ENCODE results near the gene TYW1.
"Not testable (repeated sequence)": the region's sequence is repeated elsewhere in the genome, so short reads cannot be mapped to it uniquely, and the experiment has no call there.

Gene TYW1

GRCh38 chr7:66994691-66995049, 2.0 kb upstream of the TYW1 start:
- Histone ChIP-seq H3K36me3 (ENCODE audit: control insufficient read depth in 5 of 5, insufficient read depth in 5 of 5, low read length in 5 of 5) (peaks cover 8 to 29% (median 15%) of the 10 kb centered on the region in 5 donors), H3K4me3 (ENCODE audit: low read depth in 1 of 5, low read length in 5 of 5) (peak overlapping the region; percentile 73 to 85 (median 80)), H3K27ac (ENCODE audit: low read depth, low read length) (peak overlapping the region; percentile 96), H3K4me1 (ENCODE audit: control insufficient read depth in 5 of 5, insufficient read depth in 5 of 5, low read length in 5 of 5) (peaks cover 0 to 14% (median 11%) of the 10 kb centered on the region in 5 donors), H3K9ac (ENCODE audit: low read length in 5 of 5) (peak overlapping the region; percentile 35 to 98 (median 93))
- H3K27me3 ChIP-seq (ENCODE audit: control insufficient read depth in 5 of 5, insufficient read depth in 4 of 5, low read length in 5 of 5); H3K9me3 ChIP-seq (ENCODE audit: control insufficient read depth in 5 of 5, low read length in 5 of 5): not testable (repeated sequence)

- H3K9ac ChIP-seq (ENCODE audit: low read length in 5 of 5): peak within 1 kb of the TSS; percentile 48 to 98 (median 93)
- H3K9me3 ChIP-seq (ENCODE audit: control insufficient read depth in 5 of 5, low read length in 5 of 5); H3K27me3 ChIP-seq (ENCODE audit: control insufficient read depth in 5 of 5, insufficient read depth in 4 of 5, low read length in 5 of 5): not testable (repeated sequence)
- peak within 1 kb of the TSS; percentile 73 to 85 (median 80) for H3K4me3 ChIP-seq (ENCODE audit: low read depth in 1 of 5, low read length in 5 of 5)
- peaks cover 7 to 28% (median 15%) of the 10 kb centered on the region in 5 donors for H3K36me3 ChIP-seq (ENCODE audit: control insufficient read depth in 5 of 5, insufficient read depth in 5 of 5, low read length in 5 of 5)
- H3K27ac ChIP-seq (ENCODE audit: low read depth, low read length): peak within 1 kb of the TSS; percentile 96
- H3K4me1 ChIP-seq (ENCODE audit: control insufficient read depth in 5 of 5, insufficient read depth in 5 of 5, low read length in 5 of 5): peaks cover 0 to 14% (median 11%) of the 10 kb centered on the region in 5 donors
Observed at GRCh38 chr7:66995050-66995776, 1.4 kb upstream of the TYW1 start, which contains the start of gene SBDS. SBDS (minus strand) TSS chr7:66995586; CDS start chr7:66995417, 169 bp downstream.

GRCh38 chr7:67000601-67001258, 4.1 kb downstream of the TYW1 start:
- H3K27ac ChIP-seq (ENCODE audit: low read depth, low read length): not testable (repeated sequence)

GRCh38 chr7:67004145-67004544, 7.5 kb downstream of the TYW1 start:
- not testable (repeated sequence) for H3K27ac ChIP-seq (ENCODE audit: low read depth, low read length); H3K9me3 ChIP-seq (ENCODE audit: control insufficient read depth in 5 of 5, low read length in 5 of 5); H3K9ac ChIP-seq (ENCODE audit: low read length in 5 of 5); H3K4me1 ChIP-seq (ENCODE audit: control insufficient read depth in 5 of 5, insufficient read depth in 5 of 5, low read length in 5 of 5); H3K27me3 ChIP-seq (ENCODE audit: control insufficient read depth in 5 of 5, insufficient read depth in 4 of 5, low read length in 5 of 5); H3K4me3 ChIP-seq (ENCODE audit: low read depth in 1 of 5, low read length in 5 of 5)
- H3K36me3 ChIP-seq (ENCODE audit: control insufficient read depth in 5 of 5, insufficient read depth in 5 of 5, low read length in 5 of 5): peaks cover 0 to 32% (median 15%) of the 10 kb centered on the region in 5 donors

More at GRCh38 chr7:67000601-67001258, 4.1 kb downstream of the TYW1 start:
- H3K36me3 ChIP-seq (ENCODE audit: control insufficient read depth in 5 of 5, insufficient read depth in 5 of 5, low read length in 5 of 5): peaks cover 0 to 13% (median 3%) of the 10 kb centered on the region in 5 donors
- not testable (repeated sequence) for H3K27me3 ChIP-seq (ENCODE audit: control insufficient read depth in 5 of 5, insufficient read depth in 4 of 5, low read length in 5 of 5); H3K9me3 ChIP-seq (ENCODE audit: control insufficient read depth in 5 of 5, low read length in 5 of 5); H3K4me3 ChIP-seq (ENCODE audit: low read depth in 1 of 5, low read length in 5 of 5); H3K9ac ChIP-seq (ENCODE audit: low read length in 5 of 5); H3K4me1 ChIP-seq (ENCODE audit: control insufficient read depth in 5 of 5, insufficient read depth in 5 of 5, low read length in 5 of 5)

- Histone ChIP-seq H3K4me3 (ENCODE audit: low read depth in 1 of 5, low read length in 5 of 5) (no peak overlapping the region), H3K27ac (ENCODE audit: low read depth, low read length) (no peak overlapping the region), H3K4me1 (ENCODE audit: control insufficient read depth in 5 of 5, insufficient read depth in 5 of 5, low read length in 5 of 5) (peaks cover 0 to 9% (median 0%) of the 10 kb centered on the region in 5 donors), H3K9me3 (ENCODE audit: control insufficient read depth in 5 of 5, low read length in 5 of 5) (no peaks in the 10 kb centered on the region), H3K9ac (ENCODE audit: low read length in 5 of 5) (no peak overlapping the region), H3K36me3 (ENCODE audit: control insufficient read depth in 5 of 5, insufficient read depth in 5 of 5, low read length in 5 of 5) (peaks cover 0 to 49% (median 18%) of the 10 kb centered on the region in 5 donors), H3K27me3 (ENCODE audit: control insufficient read depth in 5 of 5, insufficient read depth in 4 of 5, low read length in 5 of 5) (no peaks in the 10 kb centered on the region)
Observed at GRCh38 chr7:67006965-67007364, 10.3 kb downstream of the TYW1 start.

- H3K4me1 ChIP-seq (ENCODE audit: control insufficient read depth in 5 of 5, insufficient read depth in 5 of 5, low read length in 5 of 5): peaks cover 0 to 9% (median 0%) of the 10 kb centered on the region in 5 donors
- H3K36me3 ChIP-seq (ENCODE audit: control insufficient read depth in 5 of 5, insufficient read depth in 5 of 5, low read length in 5 of 5): peaks cover 0 to 52% (median 19%) of the 10 kb centered on the region in 5 donors
Observed at GRCh38 chr7:67008260-67008659, 11.6 kb downstream of the TYW1 start.

GRCh38 chr7:67009677-67010076, 13.0 kb downstream of the TYW1 start:
- H3K4me1 ChIP-seq (ENCODE audit: control insufficient read depth in 5 of 5, insufficient read depth in 5 of 5, low read length in 5 of 5); H3K4me3 ChIP-seq (ENCODE audit: low read depth in 1 of 5, low read length in 5 of 5); H3K9ac ChIP-seq (ENCODE audit: low read length in 5 of 5); H3K27ac ChIP-seq (ENCODE audit: low read depth, low read length); H3K27me3 ChIP-seq (ENCODE audit: control insufficient read depth in 5 of 5, insufficient read depth in 4 of 5, low read length in 5 of 5); H3K9me3 ChIP-seq (ENCODE audit: control insufficient read depth in 5 of 5, low read length in 5 of 5): not testable (repeated sequence)
- H3K36me3 ChIP-seq (ENCODE audit: control insufficient read depth in 5 of 5, insufficient read depth in 5 of 5, low read length in 5 of 5): peaks cover 0 to 63% (median 24%) of the 10 kb centered on the region in 5 donors

More at GRCh38 chr7:67008260-67008659, 11.6 kb downstream of the TYW1 start:
- Histone ChIP-seq H3K27me3 (ENCODE audit: control insufficient read depth in 5 of 5, insufficient read depth in 4 of 5, low read length in 5 of 5) (no peaks in the 10 kb centered on the region), H3K4me3 (ENCODE audit: low read depth in 1 of 5, low read length in 5 of 5) (no peak overlapping the region), H3K9ac (ENCODE audit: low read length in 5 of 5) (no peak overlapping the region), H3K9me3 (ENCODE audit: control insufficient read depth in 5 of 5, low read length in 5 of 5) (no peaks in the 10 kb centered on the region), H3K27ac (ENCODE audit: low read depth, low read length) (no peak overlapping the region)

- not testable (repeated sequence) for H3K9ac ChIP-seq (ENCODE audit: low read length in 5 of 5); H3K27me3 ChIP-seq (ENCODE audit: control insufficient read depth in 5 of 5, insufficient read depth in 4 of 5, low read length in 5 of 5); H3K4me3 ChIP-seq (ENCODE audit: low read depth in 1 of 5, low read length in 5 of 5); H3K4me1 ChIP-seq (ENCODE audit: control insufficient read depth in 5 of 5, insufficient read depth in 5 of 5, low read length in 5 of 5); H3K27ac ChIP-seq (ENCODE audit: low read depth, low read length); H3K9me3 ChIP-seq (ENCODE audit: control insufficient read depth in 5 of 5, low read length in 5 of 5)
- peaks cover 0 to 57% (median 28%) of the 10 kb centered on the region in 5 donors for H3K36me3 ChIP-seq (ENCODE audit: control insufficient read depth in 5 of 5, insufficient read depth in 5 of 5, low read length in 5 of 5)
Observed at GRCh38 chr7:67014076-67014622, 17.5 kb downstream of the TYW1 start.

GRCh38 chr7:67017971-67018370, 21.3 kb downstream of the TYW1 start:
- not testable (repeated sequence) for H3K27ac ChIP-seq (ENCODE audit: low read depth, low read length); H3K9ac ChIP-seq (ENCODE audit: low read length in 5 of 5); H3K4me1 ChIP-seq (ENCODE audit: control insufficient read depth in 5 of 5, insufficient read depth in 5 of 5, low read length in 5 of 5); H3K9me3 ChIP-seq (ENCODE audit: control insufficient read depth in 5 of 5, low read length in 5 of 5); H3K27me3 ChIP-seq (ENCODE audit: control insufficient read depth in 5 of 5, insufficient read depth in 4 of 5, low read length in 5 of 5); H3K4me3 ChIP-seq (ENCODE audit: low read depth in 1 of 5, low read length in 5 of 5)
- peaks cover 13 to 71% (median 56%) of the 10 kb centered on the region in 5 donors for H3K36me3 ChIP-seq (ENCODE audit: control insufficient read depth in 5 of 5, insufficient read depth in 5 of 5, low read length in 5 of 5)

- Histone ChIP-seq H3K4me3 (ENCODE audit: low read depth in 1 of 5, low read length in 5 of 5) (no peak overlapping the region), H3K36me3 (ENCODE audit: control insufficient read depth in 5 of 5, insufficient read depth in 5 of 5, low read length in 5 of 5) (peaks cover 13 to 70% (median 52%) of the 10 kb centered on the region in 5 donors), H3K27me3 (ENCODE audit: control insufficient read depth in 5 of 5, insufficient read depth in 4 of 5, low read length in 5 of 5) (no peaks in the 10 kb centered on the region), H3K27ac (ENCODE audit: low read depth, low read length) (no peak overlapping the region), H3K9me3 (ENCODE audit: control insufficient read depth in 5 of 5, low read length in 5 of 5) (no peaks in the 10 kb centered on the region), H3K4me1 (ENCODE audit: control insufficient read depth in 5 of 5, insufficient read depth in 5 of 5, low read length in 5 of 5) (no peaks in the 10 kb centered on the region), H3K9ac (ENCODE audit: low read length in 5 of 5) (no peak overlapping the region)
Observed at GRCh38 chr7:67018940-67019339, 22.3 kb downstream of the TYW1 start.
